ENCODE results near the gene DTNB. TPM values are rescaled to one million over a fixed set of nuclear protein-coding genes. Genes with fewer than 3 reads are reported as not detected.
"Not testable (repeated sequence)": the region's sequence is repeated elsewhere in the genome, so short reads cannot be mapped to it uniquely, and the experiment has no call there.

Gene DTNB
- total RNA-seq, 1 experiment from 2014 or later = 19.6 TPM

- Histone ChIP-seq H3K4me3 (ENCODE audit: low read depth, low read length, poor library complexity, severe bottlenecking) (no peak overlapping the region), H3K27ac (ENCODE audit: low read depth, low read length, poor library complexity, severe bottlenecking) (no peak overlapping the region), H3K4me1 (ENCODE audit: insufficient read depth, low read length, poor library complexity, severe bottlenecking) (no peaks in the 10 kb centered on the region), H3K36me3 (ENCODE audit: insufficient read depth, low read length, poor library complexity, severe bottlenecking) (no peaks in the 10 kb centered on the region), H3K27me3 (replicated peaks; ENCODE audit: insufficient read depth, low read depth, low read length, poor library complexity) (no peaks in the 10 kb centered on the region), H3K9me3 (ENCODE audit: low read depth, low read length, poor library complexity, severe bottlenecking) (no peaks in the 10 kb centered on the region)
- ChIA-PET CTCF (no interaction called here), POLR2A (ENCODE audit: low non-redundant PET) (no interaction called here)
- intact Hi-C loops (cut with micrococcal nuclease; ENCODE audit: unreplicated experiment) = no loop called here
- BruUV-seq (replicated peaks) = no TSS peak
- TF ChIP-seq, protein P1, sequence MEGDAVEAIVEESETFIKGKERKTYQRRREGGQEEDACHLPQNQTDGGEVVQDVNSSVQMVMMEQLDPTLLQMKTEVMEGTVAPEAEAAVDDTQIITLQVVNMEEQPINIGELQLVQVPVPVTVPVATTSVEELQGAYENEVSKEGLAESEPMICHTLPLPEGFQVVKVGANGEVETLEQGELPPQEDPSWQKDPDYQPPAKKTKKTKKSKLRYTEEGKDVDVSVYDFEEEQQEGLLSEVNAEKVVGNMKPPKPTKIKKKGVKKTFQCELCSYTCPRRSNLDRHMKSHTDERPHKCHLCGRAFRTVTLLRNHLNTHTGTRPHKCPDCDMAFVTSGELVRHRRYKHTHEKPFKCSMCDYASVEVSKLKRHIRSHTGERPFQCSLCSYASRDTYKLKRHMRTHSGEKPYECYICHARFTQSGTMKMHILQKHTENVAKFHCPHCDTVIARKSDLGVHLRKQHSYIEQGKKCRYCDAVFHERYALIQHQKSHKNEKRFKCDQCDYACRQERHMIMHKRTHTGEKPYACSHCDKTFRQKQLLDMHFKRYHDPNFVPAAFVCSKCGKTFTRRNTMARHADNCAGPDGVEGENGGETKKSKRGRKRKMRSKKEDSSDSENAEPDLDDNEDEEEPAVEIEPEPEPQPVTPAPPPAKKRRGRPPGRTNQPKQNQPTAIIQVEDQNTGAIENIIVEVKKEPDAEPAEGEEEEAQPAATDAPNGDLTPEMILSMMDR (conservative IDR thresholded peaks at IDR 0.05; ENCODE audit: low read depth, low read length) = no peak
- TF ChIP-seq EZH2 (IDR thresholded peaks at IDR 0.05; ENCODE audit: borderline replicate concordance, low read depth, low read length, poor library complexity, severe bottlenecking) = no peak
- DNase-seq (ENCODE audit: low spot score) = no peak
These were observed 121.1 kb downstream of the DTNB start for GRCh38 chr2:25552318-25552717.

DNA sequence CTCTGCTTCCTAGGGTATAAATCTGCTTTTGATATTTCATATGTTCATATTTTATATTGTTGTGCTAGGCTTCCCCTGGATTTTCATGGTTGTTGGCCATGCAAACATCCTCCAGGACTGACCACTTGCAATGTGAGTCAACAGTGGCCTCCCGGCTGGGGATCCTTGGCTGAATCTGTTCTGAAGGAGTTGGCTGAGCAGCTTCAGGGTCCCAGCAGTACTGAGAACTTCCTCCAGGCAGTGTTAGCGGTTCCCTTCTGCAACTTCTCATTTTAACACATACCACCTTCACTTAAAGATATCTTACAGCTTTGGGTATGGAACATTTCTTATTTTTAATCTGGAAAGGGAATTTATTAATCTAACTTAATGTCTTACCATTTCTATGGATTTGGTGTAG is 122.1 kb downstream of the DTNB start:
- CTCF ChIA-PET = no interaction called here
- BruUV-seq (replicated peaks) = no TSS peak

GRCh38 chr2:25549571-25549970 is 123.8 kb downstream of the DTNB start:
- H3K36me3 ChIP-seq (ENCODE audit: insufficient read depth, low read length, poor library complexity, severe bottlenecking); CTCF ChIA-PET; DNase-seq (ENCODE audit: low spot score); POLR2A ChIA-PET (ENCODE audit: low non-redundant PET); H3K27ac ChIP-seq (ENCODE audit: low read depth, low read length, poor library complexity, severe bottlenecking); H3K9me3 ChIP-seq (ENCODE audit: low read depth, low read length, poor library complexity, severe bottlenecking); intact Hi-C loops (cut with micrococcal nuclease; ENCODE audit: unreplicated experiment); H3K27me3 ChIP-seq (replicated peaks; ENCODE audit: insufficient read depth, low read depth, low read length, poor library complexity); H3K4me3 ChIP-seq (ENCODE audit: low read depth, low read length, poor library complexity, severe bottlenecking); BruUV-seq (replicated peaks); H3K4me1 ChIP-seq (ENCODE audit: insufficient read depth, low read length, poor library complexity, severe bottlenecking): not testable (repeated sequence)

More for the DNA sequence above, 122.1 kb downstream of the DTNB start:
- DNase-seq (ENCODE audit: low spot score) = no peak
- Histone ChIP-seq H3K36me3 (ENCODE audit: insufficient read depth, low read length, poor library complexity, severe bottlenecking) (no peaks in the 10 kb centered on the region), H3K4me1 (ENCODE audit: insufficient read depth, low read length, poor library complexity, severe bottlenecking) (no peaks in the 10 kb centered on the region), H3K9me3 (ENCODE audit: low read depth, low read length, poor library complexity, severe bottlenecking) (no peaks in the 10 kb centered on the region), H3K27me3 (replicated peaks; ENCODE audit: insufficient read depth, low read depth, low read length, poor library complexity) (no peaks in the 10 kb centered on the region), H3K4me3 (ENCODE audit: low read depth, low read length, poor library complexity, severe bottlenecking) (no peak overlapping the region), H3K27ac (ENCODE audit: low read depth, low read length, poor library complexity, severe bottlenecking) (no peak overlapping the region)
- intact Hi-C loops (cut with micrococcal nuclease; ENCODE audit: unreplicated experiment) = no loop called here
- POLR2A ChIA-PET (ENCODE audit: low non-redundant PET) = no interaction called here
- TF ChIP-seq, protein P1 (conservative IDR thresholded peaks at IDR 0.05; ENCODE audit: low read depth, low read length) = no peak
- no peak for TF ChIP-seq EZH2 (IDR thresholded peaks at IDR 0.05; ENCODE audit: borderline replicate concordance, low read depth, low read length, poor library complexity, severe bottlenecking)

DNA sequence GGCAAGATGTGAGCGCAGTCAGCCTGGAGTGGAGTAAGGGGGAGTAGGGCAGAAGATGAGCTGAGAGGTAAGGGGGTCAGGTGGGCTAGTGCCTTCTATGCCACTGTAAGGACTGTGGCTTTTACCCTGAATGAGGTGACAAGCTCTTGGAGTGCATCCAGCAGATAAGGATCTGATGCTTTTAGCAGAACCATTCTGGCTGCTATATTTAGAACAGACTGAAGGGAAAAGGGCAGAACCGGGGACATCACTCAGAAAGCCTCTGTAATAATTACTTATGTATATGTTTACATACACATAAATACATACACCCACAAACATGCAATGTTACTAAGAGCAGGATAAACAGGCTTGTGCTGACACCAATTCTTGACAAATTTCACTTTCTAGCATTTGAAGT is 124.8 kb downstream of the DTNB start:
- ChIA-PET CTCF (interaction anchor here (0.6 to 0.7 kb wide), 2 partner anchors 153 to 222 kb away, joined by 5 to 10 read pairs; no protein-coding TSS in a partner anchor), POLR2A (ENCODE audit: low non-redundant PET) (no interaction called here)
- intact Hi-C loops (cut with micrococcal nuclease; ENCODE audit: unreplicated experiment) = no loop called here
- Histone ChIP-seq H3K27me3 (replicated peaks; ENCODE audit: insufficient read depth, low read depth, low read length, poor library complexity) (no peaks in the 10 kb centered on the region), H3K36me3 (ENCODE audit: insufficient read depth, low read length, poor library complexity, severe bottlenecking) (no peaks in the 10 kb centered on the region), H3K4me1 (ENCODE audit: insufficient read depth, low read length, poor library complexity, severe bottlenecking) (no peaks in the 10 kb centered on the region), H3K9me3 (ENCODE audit: low read depth, low read length, poor library complexity, severe bottlenecking) (no peaks in the 10 kb centered on the region), H3K4me3 (ENCODE audit: low read depth, low read length, poor library complexity, severe bottlenecking) (no peak overlapping the region), H3K27ac (ENCODE audit: low read depth, low read length, poor library complexity, severe bottlenecking) (no peak overlapping the region)
- TF ChIP-seq EZH2 (IDR thresholded peaks at IDR 0.05; ENCODE audit: borderline replicate concordance, low read depth, low read length, poor library complexity, severe bottlenecking) = no peak
- TF ChIP-seq, protein P1 (conservative IDR thresholded peaks at IDR 0.05; ENCODE audit: low read depth, low read length) = no peak
- no peak for DNase-seq (ENCODE audit: low spot score)
- no TSS peak for BruUV-seq (replicated peaks)

Data from A673 (cell line).